K562 (cell line): ENCODE data around the gene BPI. TPM values are rescaled to one million over a fixed set of nuclear protein-coding genes. Genes with fewer than 3 reads are reported as not detected.

Experiments used
- ATAC-seq: fragments of 200-7000 bp; cut with Tn5 transposase; 3 replicates; pipeline ENCODE4 v1.9.1; 2020; ENCODE audit warnings: moderate library complexity
- BruUV-seq: library from RNA; stranded (reverse); fragments of 400-500 nt; replicated peaks from 2 replicates; lab custom pipeline; 2021; lab: Mats Ljungman, UMichigan
- CTCF ChIA-PET: fragments of 300-600 bp; formaldehyde crosslinking; extraction: SDS; loops from one replicate; lab custom pipeline; 2021; ENCODE audit warnings: low intra/inter-chr PET ratio; lab: Yijun Ruan, JAX
- POLR2A ChIA-PET: fragments of 300-600, 350-650 bp; sonication (Branson Sonifier 250); formaldehyde crosslinking; extraction: SDS; loops from one replicate; lab custom pipeline; 2021; ENCODE audit warnings: antibody characterized with exemption, inconsistent platforms; lab: Yijun Ruan, JAX
- DNase-seq, 4 experiments: peaks; one replicate each; pipeline versions ENCODE4 v3.0.0 to v3.0.0-alpha.2; 2011 to 2018; ENCODE audit warnings: low spot score in 3 of 4, mixed read lengths in 3 of 4; ENCODE audit errors: extremely low read depth in 1 of 4
- FAIRE-seq: peaks from 2 replicates; lab custom pipeline; 2011; peaks lifted over from hg19 to GRCh38; lab: Jason Lieb, UNC
- H2AFZ ChIP-seq: 2 replicates; pipeline ENCODE4 v1.6.0; 2011; ENCODE audit warnings: low read depth, low read length, control low read depth, inconsistent platforms
- H3K27ac ChIP-seq: fragments of 200-600 bp; 3 replicates; pipeline ENCODE4 v1.8.0; 2011; ENCODE audit warnings: low read depth, mild to moderate bottlenecking, control low read depth, inconsistent platforms, low read length, moderate library complexity, mixed read lengths; ENCODE audit errors: extremely low read depth
- H3K27me3 ChIP-seq, 2 experiments: fragments of 300-600 bp in 1 of 2; 2 replicates in 1 of 2; 3 replicates in 1 of 2; pipeline versions ENCODE4 v1.6.0 to v1.8.0; 2011; ENCODE audit warnings: inconsistent platforms in 2 of 2, low read length in 2 of 2, mild to moderate bottlenecking in 1 of 2, mixed read lengths in 1 of 2, moderate library complexity in 1 of 2; ENCODE audit not compliant: control insufficient read depth in 2 of 2, insufficient read depth in 2 of 2
- H3K36me3 ChIP-seq: fragments of 300-600 bp; 3 replicates; pipeline ENCODE4 v1.8.0; 2011; ENCODE audit warnings: mild to moderate bottlenecking, low read length, inconsistent platforms; ENCODE audit not compliant: control insufficient read depth, insufficient read depth
- H3K4me1 ChIP-seq, 2 experiments: fragments of 200-600 bp in 1 of 2; replicated peaks in 1 of 2; 2 replicates in 1 of 2; 3 replicates in 1 of 2; pipeline versions ENCODE4 v1.5.1 to v1.8.0; 2011; ENCODE audit warnings: inconsistent platforms in 2 of 2, low read length in 2 of 2, mild to moderate bottlenecking in 1 of 2, mixed read lengths in 1 of 2, moderate library complexity in 1 of 2; ENCODE audit not compliant: control insufficient read depth in 2 of 2, insufficient read depth in 2 of 2
- H3K4me2 ChIP-seq: 2 replicates; pipeline ENCODE4 v1.6.1; 2011; ENCODE audit warnings: low read length, control low read depth, inconsistent platforms, mixed read lengths; ENCODE audit not compliant: insufficient read depth
- H3K4me3 ChIP-seq: fragments of 200-600 bp; sonication (generic), shearing (Covaris generic); 2 replicates; pipeline ENCODE4 v1.5.1; 2016; ENCODE audit warnings: control low read depth, inconsistent platforms
- H3K79me2 ChIP-seq: fragments of 200-600 bp; 3 replicates; pipeline ENCODE4 v1.8.0; 2011; ENCODE audit warnings: low read length, inconsistent platforms; ENCODE audit not compliant: control insufficient read depth, insufficient read depth
- H3K9ac ChIP-seq, 2 experiments: 2 replicates each; pipeline versions ENCODE4 v1.6.0 to v1.6.1; 2011; ENCODE audit warnings: low read depth in 2 of 2, low read length in 2 of 2, control low read depth in 1 of 2, inconsistent platforms in 1 of 2, mild to moderate bottlenecking in 1 of 2, mixed read lengths in 1 of 2; ENCODE audit not compliant: insufficient read depth in 1 of 2
- H3K9me1 ChIP-seq: one replicate; pipeline ENCODE4 v1.6.0; 2011; ENCODE audit warnings: inconsistent platforms, mild to moderate bottlenecking, low read length, moderate library complexity; ENCODE audit not compliant: control insufficient read depth, insufficient read depth
- H3K9me3 ChIP-seq: replicated peaks from 2 replicates; pipeline ENCODE4 v1.5.1; 2011; ENCODE audit warnings: low read depth, low read length, inconsistent platforms; ENCODE audit not compliant: control insufficient read depth, insufficient read depth
- H4K20me1 ChIP-seq: replicated peaks from 2 replicates; pipeline ENCODE4 v1.6.1; 2011; ENCODE audit warnings: low read length, inconsistent platforms, mixed read lengths; ENCODE audit not compliant: control insufficient read depth, insufficient read depth
- CHD2 ChIP-seq: IDR thresholded peaks from 2 replicates; pipeline ENCODE4 v1.6.1; 2011; ENCODE audit warnings: low read depth, low read length
- EP300 ChIP-seq: IDR thresholded peaks from 2 replicates; pipeline ENCODE4 v1.6.1; 2012; ENCODE audit warnings: low read length, improper control_type of control experiment
- MNT ChIP-seq, 2 experiments: fragments of 450-650 bp; conservative IDR thresholded peaks; 2 replicates each; pipeline ENCODE4 v1.6.1; 2017; ENCODE audit warnings: mild to moderate bottlenecking in 2 of 2, moderate library complexity in 2 of 2
- SIN3B ChIP-seq: fragments of 450-650 bp; IDR thresholded peaks from 2 replicates; pipeline ENCODE4 v1.6.1; 2017; ENCODE audit warnings: low read depth, mild to moderate bottlenecking, moderate library complexity
- SMARCC2 ChIP-seq: fragments of 450-650 bp; IDR thresholded peaks from 2 replicates; pipeline ENCODE4 v1.6.1; 2017; ENCODE audit warnings: antibody characterized with exemption, moderate library complexity, mild to moderate bottlenecking, low read depth
- TCF3 ChIP-seq: sonication (generic); formaldehyde crosslinking; IDR thresholded peaks from 2 replicates; pipeline ENCODE4 v1.4.0; 2020; ENCODE audit warnings: mild to moderate bottlenecking, missing genetic modification reagents
- ZBTB26 ChIP-seq: fragments of 450-650 bp; formaldehyde crosslinking; IDR thresholded peaks from 2 replicates; pipeline ENCODE4 v1.4.0; 2022; ENCODE audit warnings: missing genetic modification characterization
- ZFP91 ChIP-seq: sonication (generic); formaldehyde crosslinking; IDR thresholded peaks from 2 replicates; pipeline ENCODE4 v1.8.0; 2022; ENCODE audit warnings: mild to moderate bottlenecking, missing genetic modification reagents
- ZNF354B ChIP-seq: fragments of 250-450 bp; sonication (Bioruptor Pico); IDR thresholded peaks from 2 replicates; pipeline ENCODE4 v1.4.0; 2020
- ZNF436 ChIP-seq: fragments of 250-450, 450-650 bp; sonication (Bioruptor Pico); formaldehyde crosslinking; IDR thresholded peaks from 2 replicates; pipeline ENCODE4 v1.7.0; 2020; ENCODE audit warnings: mild to moderate bottlenecking
- ZNF589 ChIP-seq: fragments of 200-800 bp; sonication (Bioruptor generic); IDR thresholded peaks from 2 replicates; pipeline ENCODE4 v1.6.1; 2016; ENCODE audit warnings: low read depth, missing genetic modification characterization, missing compliant biosample characterization
- ZNF764 ChIP-seq: fragments of 250-450 bp; sonication (Bioruptor Pico); IDR thresholded peaks from 2 replicates; pipeline ENCODE4 v1.4.0; 2020; ENCODE audit warnings: low read depth, mild to moderate bottlenecking, moderate library complexity
- WGBS: fragments of 100-300 bp; shearing (Covaris generic); methylation state at CpG from one replicate; pipeline ENCODE4 v1.1.6; 2016; ENCODE audit warnings: low coverage, mixed read lengths; ENCODE audit not compliant: insufficient coverage; ENCODE audit errors: missing lambda C conversion rate; 5-methylcytosine and 5-hydroxymethylcytosine counted together
- in situ Hi-C: fragments of 300-500 bp; cut with MboI; formaldehyde crosslinking; loops from 4 replicates; pipeline ENCODE4 v1.15.0; 2018; ENCODE audit warnings: inconsistent platforms, mixed read lengths
- intact Hi-C: fragments of 100-400 bp; cut with micrococcal nuclease; formaldehyde crosslinking; loops from 2 replicates; pipeline ENCODE4 v1.14.2; 2022
- polyA plus RNA-seq, 8 experiments: library from polyadenylated mRNA; depleted of rRNA in 4 of 8; stranded (reverse) in 5 of 8; unstranded in 3 of 8; fragments of >200 nt; fragmentation: Nextera tagmentation in 2 of 8; fragmentation: Illumina TruSeq in 1 of 8; extraction: Ambion mirVana in 2 of 8; extraction: Trizol in 1 of 8; gene quantifications; 2 replicates each; pipeline versions ENCODE4 v1.2.1 to v1.2.3, GENCODE V29; 2011 to 2014; ENCODE audit warnings: inconsistent platforms in 1 of 8, missing spikeins in 1 of 8
- total RNA-seq, 7 experiments: library from RNA; depleted of rRNA in 6 of 7; stranded (reverse); fragments of >200 nt in 6 of 7; fragmentation: Illumina TruSeq in 2 of 7; extraction: Trizol in 2 of 7; gene quantifications; 2 replicates each; pipeline versions ENCODE4 v1.2.1 to v1.2.3, GENCODE V29; 2011 to 2021; ENCODE audit warnings: low replicate concordance in 1 of 7

BPI gene
- total and polyA plus RNA-seq, 9 of the 15 experiments (the other 6 are each of a cell fraction or from before 2014, with no cell fraction given), result not detected

- Histone ChIP-seq H3K4me1 (no peaks in the 10 kb centered on the region), H3K27me3 (peaks cover 0 to 6% of the 10 kb centered on the region in 2 experiments; a peak in 1 of 5 replicates), H3K27ac (no peak overlapping the region), H3K4me3 (no peak overlapping the region), H3K9ac (no peak overlapping the region), H3K79me2 (no peaks in the 10 kb centered on the region), H4K20me1 (no peaks in the 10 kb centered on the region), H3K9me1 (no peaks in the 10 kb centered on the region), H3K9me3 (no peaks in the 10 kb centered on the region; the same call in 1 of the 2 replicates), H3K36me3 (no peaks in the 10 kb centered on the region), H3K4me2 (no peak overlapping the region), H2AFZ (no peak overlapping the region)
- POLR2A ChIA-PET, result interaction anchor here (2.6 kb wide), 1 partner anchor 10 kb away, joined by 13 read pairs; no protein-coding TSS in a partner anchor
- DNase-seq (no peak), FAIRE-seq (no peak), ATAC-seq (no peak)
- TF ChIP-seq SMARCC2 (no peak), ZNF589 (no peak), ZNF436 (no peak), ZNF354B (CRISPR knock-in tag) (no peak), CHD2 (no peak), SIN3B (no peak), EP300 (no peak), MNT (conservative IDR thresholded peaks at IDR 0.05) (no peak), ZBTB26 (CRISPR knock-in tag) (no peak), TCF3 (no peak), ZNF764 (CRISPR knock-in tag) (no peak), ZFP91 (CRISPR knock-in tag) (no peak)
- in situ Hi-C loops (no loop called here), intact Hi-C loops (no loop called here)
- CTCF ChIA-PET, result no interaction called here
- no TSS peak for BruUV-seq
- WGBS, result 0% methylated on average over 4 of the region's 4 CpGs
Measured at GRCh38 chr20:38383147-38383546, 79.2 kb downstream of the BPI start.
